SU-DHL-6 (cell line): ENCODE measurements around the gene RNF157.

Experiments
- H2AFZ ChIP-seq: fragments of 200-600 bp; sonication (generic); 2 replicates; pipeline ENCODE4 v1.6.1; 2014; ENCODE audit warnings: low read depth, mild to moderate bottlenecking, moderate library complexity, mixed read lengths, antibody characterized with exemption, low read length; ENCODE audit not compliant: severe bottlenecking
- H3F3A ChIP-seq: fragments of 200-600 bp; shearing (Covaris generic); 2 replicates; pipeline ENCODE4 v1.6.0; 2016; ENCODE audit warnings: antibody characterized with exemption, mild to moderate bottlenecking; ENCODE audit not compliant: insufficient read depth
- H3K27ac ChIP-seq: fragments of 200-600 bp; sonication (generic); 2 replicates; pipeline ENCODE4 v1.5.1; 2016; ENCODE audit warnings: low read depth, mild to moderate bottlenecking, low read length, moderate library complexity, mixed read lengths
- H3K27me3 ChIP-seq: fragments of 200-600 bp; sonication (generic), shearing (Covaris generic); 2 replicates; pipeline ENCODE4 v1.6.0; 2014; ENCODE audit warnings: mild to moderate bottlenecking, low read length
- H3K36me3 ChIP-seq: fragments of 200-600 bp; sonication (generic); 2 replicates; pipeline ENCODE4 v1.6.1; 2014; ENCODE audit warnings: mild to moderate bottlenecking, low read length, mixed read lengths
- H3K4me2 ChIP-seq: fragments of 300-600, 200-600 bp; shearing (Covaris generic), sonication (generic); 2 replicates; pipeline ENCODE4 v1.6.0; 2014; ENCODE audit warnings: low read length, low read depth, mild to moderate bottlenecking; ENCODE audit not compliant: poor library complexity, severe bottlenecking
- H3K4me3 ChIP-seq: fragments of 200-600 bp; sonication (generic); 2 replicates; pipeline ENCODE4 v1.5.1; 2014; ENCODE audit warnings: antibody characterized with exemption, low read length, mild to moderate bottlenecking, mixed read lengths; ENCODE audit not compliant: insufficient read depth, poor library complexity, severe bottlenecking
- H3K79me2 ChIP-seq: fragments of 200-600 bp; sonication (generic); 2 replicates; pipeline ENCODE4 v1.6.1; 2014; ENCODE audit warnings: mild to moderate bottlenecking, low read length, moderate library complexity; ENCODE audit not compliant: insufficient read depth
- H3K9ac ChIP-seq: fragments of 200-600 bp; sonication (generic); 2 replicates; pipeline ENCODE4 v1.7.0; 2014; ENCODE audit warnings: mild to moderate bottlenecking, low read length
- H3K9me2 ChIP-seq: fragments of 200-600 bp; sonication (generic); replicated peaks from 2 replicates; pipeline ENCODE4 v1.6.1; 2014; ENCODE audit warnings: low read length; ENCODE audit not compliant: insufficient read depth
- H3K9me3 ChIP-seq: fragments of 200-600 bp; sonication (generic); 2 replicates; pipeline ENCODE4 v1.6.1; 2014; ENCODE audit warnings: low read length, mixed read lengths; ENCODE audit not compliant: insufficient read depth
- H4K20me1 ChIP-seq: fragments of 200-600 bp; sonication (generic); 2 replicates; pipeline ENCODE4 v1.6.1; 2014; ENCODE audit warnings: low read depth, mild to moderate bottlenecking, antibody characterized with exemption, low read length, moderate library complexity, mixed read lengths
- EZH2phosphoT487 ChIP-seq: fragments of 200-600 bp; sonication (generic), shearing (Covaris generic); conservative IDR thresholded peaks from 2 replicates; pipeline ENCODE4 v1.6.1; 2018; ENCODE audit warnings: mild to moderate bottlenecking, antibody characterized with exemption, low read length, moderate library complexity, mixed read lengths
- TF ChIP-seq, protein P1 (sequence below): fragments of 200-600 bp; sonication (generic); IDR thresholded peaks from one replicate; pipeline ENCODE4 v1.5.1; 2017; ENCODE audit warnings: antibody characterized with exemption, mild to moderate bottlenecking, low read length, moderate library complexity; ENCODE audit not compliant: insufficient read depth, poor library complexity, severe bottlenecking

The RNF157 gene

DNA sequence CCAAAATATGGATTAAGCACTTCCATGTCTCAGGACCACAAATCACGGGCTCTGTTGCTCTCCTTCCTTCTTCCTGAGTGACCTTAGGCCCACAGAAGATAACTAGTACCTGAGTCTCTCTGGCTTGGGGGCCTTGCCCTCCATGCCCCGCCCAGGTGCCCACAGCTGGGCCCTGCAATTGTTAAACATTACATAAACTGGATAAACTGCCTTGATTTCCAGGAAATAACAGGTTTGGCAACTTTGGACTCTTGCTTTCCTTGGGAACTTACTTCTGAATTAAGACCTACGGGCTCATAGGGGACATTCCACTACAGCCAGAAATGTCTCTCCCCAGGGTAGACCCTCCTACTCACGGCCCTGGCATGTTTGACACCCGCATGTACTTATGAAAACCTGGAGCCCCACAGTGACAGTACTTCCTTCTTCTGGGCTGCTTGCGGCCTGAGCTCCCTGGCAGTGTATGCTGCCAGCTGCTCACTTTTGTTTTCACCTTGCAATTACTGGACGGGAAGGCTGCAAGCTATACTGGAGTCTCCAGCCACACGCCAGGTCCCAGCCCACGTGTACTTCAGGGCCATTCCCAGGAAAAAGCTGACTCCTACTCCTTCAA is 22.5 kb upstream of the RNF157 start:
- no peaks in the 10 kb centered on the region for H3K9me3 ChIP-seq
- TF ChIP-seq, protein P1, sequence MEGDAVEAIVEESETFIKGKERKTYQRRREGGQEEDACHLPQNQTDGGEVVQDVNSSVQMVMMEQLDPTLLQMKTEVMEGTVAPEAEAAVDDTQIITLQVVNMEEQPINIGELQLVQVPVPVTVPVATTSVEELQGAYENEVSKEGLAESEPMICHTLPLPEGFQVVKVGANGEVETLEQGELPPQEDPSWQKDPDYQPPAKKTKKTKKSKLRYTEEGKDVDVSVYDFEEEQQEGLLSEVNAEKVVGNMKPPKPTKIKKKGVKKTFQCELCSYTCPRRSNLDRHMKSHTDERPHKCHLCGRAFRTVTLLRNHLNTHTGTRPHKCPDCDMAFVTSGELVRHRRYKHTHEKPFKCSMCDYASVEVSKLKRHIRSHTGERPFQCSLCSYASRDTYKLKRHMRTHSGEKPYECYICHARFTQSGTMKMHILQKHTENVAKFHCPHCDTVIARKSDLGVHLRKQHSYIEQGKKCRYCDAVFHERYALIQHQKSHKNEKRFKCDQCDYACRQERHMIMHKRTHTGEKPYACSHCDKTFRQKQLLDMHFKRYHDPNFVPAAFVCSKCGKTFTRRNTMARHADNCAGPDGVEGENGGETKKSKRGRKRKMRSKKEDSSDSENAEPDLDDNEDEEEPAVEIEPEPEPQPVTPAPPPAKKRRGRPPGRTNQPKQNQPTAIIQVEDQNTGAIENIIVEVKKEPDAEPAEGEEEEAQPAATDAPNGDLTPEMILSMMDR: no peak
- no peak for TF ChIP-seq EZH2phosphoT487
- H4K20me1 ChIP-seq: no peaks in the 10 kb centered on the region
- peak overlapping the region; percentile 75 for H3K4me2 ChIP-seq
- H3K79me2 ChIP-seq: peaks cover 21% of the 10 kb centered on the region
- no peaks in the 10 kb centered on the region for H3K36me3 ChIP-seq
- no peaks in the 10 kb centered on the region for H3K9me2 ChIP-seq
- H2AFZ ChIP-seq: peak overlapping the region; percentile 6
- no peak overlapping the region for H3K4me3 ChIP-seq
- peaks cover 64% of the 10 kb centered on the region for H3F3A ChIP-seq
- peak overlapping the region; percentile 92 for H3K27ac ChIP-seq
- no peaks in the 10 kb centered on the region for H3K27me3 ChIP-seq
- peak overlapping the region; percentile 49 for H3K9ac ChIP-seq

DNA sequence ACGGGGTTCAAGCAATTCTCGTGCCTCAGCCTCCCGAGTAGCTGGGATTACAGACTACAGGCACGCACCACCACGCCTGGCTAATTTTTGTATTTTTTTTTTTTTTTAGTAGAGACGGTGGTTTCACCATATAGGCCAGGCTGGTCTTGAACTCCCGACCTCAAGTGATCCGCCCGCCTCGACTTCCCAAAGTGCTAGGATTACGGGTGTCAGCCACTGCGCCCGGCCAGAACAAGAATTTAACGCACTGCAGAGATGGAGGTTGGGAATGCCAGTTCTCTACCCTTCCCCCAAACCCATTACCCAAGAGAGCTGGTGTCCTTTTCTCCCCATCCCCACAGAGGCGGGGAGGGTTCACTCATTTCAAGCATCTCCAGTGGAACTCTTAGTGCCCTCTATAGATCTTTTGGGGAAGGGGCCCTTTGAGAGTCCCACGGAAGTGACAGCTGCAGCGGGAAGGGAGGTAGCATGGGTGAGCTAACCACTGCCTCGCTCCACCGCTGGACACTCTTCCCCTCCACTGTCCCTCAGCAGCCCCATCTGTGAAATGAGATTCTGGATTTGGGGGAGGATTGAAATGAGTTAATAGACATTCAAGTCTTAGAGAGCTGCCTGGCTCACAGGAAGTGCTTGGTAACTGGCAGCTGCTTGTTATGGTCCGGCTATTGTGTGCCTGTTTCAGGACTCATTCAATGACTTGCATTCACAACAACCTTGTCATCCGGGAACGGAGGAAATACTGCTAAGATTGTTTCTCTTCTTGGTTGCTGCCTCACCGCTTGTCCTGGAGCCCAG is 21.3 kb upstream of the RNF157 start:
- Histone ChIP-seq H2AFZ (peak overlapping the region; percentile 9), H4K20me1 (no peaks in the 10 kb centered on the region), H3K4me2 (peak overlapping the region; percentile 75), H3K36me3 (no peaks in the 10 kb centered on the region), H3K9me3 (no peaks in the 10 kb centered on the region), H3K79me2 (peaks cover 11% of the 10 kb centered on the region), H3K9me2 (no peaks in the 10 kb centered on the region), H3K27ac (peak overlapping the region; percentile 92), H3F3A (peaks cover 52% of the 10 kb centered on the region), H3K9ac (peak overlapping the region; percentile 49), H3K4me3 (no peak overlapping the region), H3K27me3 (no peaks in the 10 kb centered on the region)
- TF ChIP-seq, protein P1: no peak
- TF ChIP-seq EZH2phosphoT487: no peak

DNA sequence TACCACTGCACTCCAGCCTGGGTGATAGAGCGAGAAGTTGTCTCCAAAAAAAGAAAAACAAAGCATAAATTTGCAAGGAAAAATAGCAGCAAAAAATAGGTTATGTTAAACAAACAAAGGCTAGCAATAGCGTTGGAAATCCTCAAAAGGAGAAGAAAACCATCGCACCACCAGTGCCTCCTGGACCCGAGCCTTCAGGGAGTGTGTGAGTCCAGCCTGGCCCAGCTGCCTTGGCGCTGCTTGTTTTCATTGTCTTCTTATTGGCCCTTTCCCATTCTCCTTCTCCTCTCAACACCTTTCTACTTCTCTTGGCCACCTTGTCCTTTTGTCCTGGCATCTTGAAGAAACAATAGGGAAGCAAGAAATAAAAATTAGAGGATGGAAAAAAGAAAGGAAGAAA is 20.4 kb upstream of the RNF157 start:
- peak overlapping the region; percentile 75 for H3K4me2 ChIP-seq
- H2AFZ ChIP-seq: peak overlapping the region; percentile 54

More for the DNA sequence above, 20.4 kb upstream of the RNF157 start:
- H3K4me3 ChIP-seq: peak overlapping the region; percentile 37
- H3K9ac ChIP-seq: peak overlapping the region; percentile 32
- H3F3A ChIP-seq: peaks cover 48% of the 10 kb centered on the region
- peak overlapping the region; percentile 75 for H3K27ac ChIP-seq
- H3K36me3 ChIP-seq: no peaks in the 10 kb centered on the region
- peaks cover 1% of the 10 kb centered on the region for H3K79me2 ChIP-seq
- H3K9me3 ChIP-seq: no peaks in the 10 kb centered on the region
- H3K27me3 ChIP-seq: no peaks in the 10 kb centered on the region
- no peaks in the 10 kb centered on the region for H3K9me2 ChIP-seq
- TF ChIP-seq, protein P1: no peak
- no peak for TF ChIP-seq EZH2phosphoT487
- H4K20me1 ChIP-seq: no peaks in the 10 kb centered on the region
